Left kidney (tissue), 2 donors: ENCODE data around the gene TTC33. TPM values are rescaled to one million over a fixed set of nuclear protein-coding genes. Genes with fewer than 3 reads are reported as not detected.

Source experiments
- DNase-seq: peaks from one replicate; pipeline ENCODE4 v3.0.0-alpha.2; 2013
- polyA plus RNA-seq: library from polyadenylated mRNA; unstranded; fragments of 120-200 nt; gene quantifications from one replicate; pipeline ENCODE4 v1.2.1, GENCODE V29; 2013; ENCODE audit not compliant: insufficient read length

TTC33 gene
- polyA plus RNA-seq, 1 donor, result 39.5 TPM

DNA sequence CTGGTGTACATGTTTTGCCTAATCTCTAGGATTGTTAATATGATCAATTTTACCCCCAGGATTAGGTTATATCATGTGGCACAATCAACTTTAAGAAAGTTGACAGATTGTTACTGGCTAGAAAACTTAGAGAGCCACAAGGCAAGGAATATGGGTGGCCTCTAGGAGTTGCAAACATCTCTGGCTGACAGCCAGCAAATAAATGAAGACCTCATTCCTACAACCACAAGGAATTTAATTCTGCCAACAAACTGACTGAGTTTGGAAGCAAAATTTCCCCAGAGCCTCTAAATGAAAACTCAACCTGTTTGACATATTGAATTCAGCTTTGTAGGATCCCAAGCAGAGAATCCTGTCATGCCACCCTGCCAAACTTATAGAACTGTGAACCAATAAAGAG, 272.4 kb downstream of the TTC33 start:
- DNase-seq, result no peak

DNA sequence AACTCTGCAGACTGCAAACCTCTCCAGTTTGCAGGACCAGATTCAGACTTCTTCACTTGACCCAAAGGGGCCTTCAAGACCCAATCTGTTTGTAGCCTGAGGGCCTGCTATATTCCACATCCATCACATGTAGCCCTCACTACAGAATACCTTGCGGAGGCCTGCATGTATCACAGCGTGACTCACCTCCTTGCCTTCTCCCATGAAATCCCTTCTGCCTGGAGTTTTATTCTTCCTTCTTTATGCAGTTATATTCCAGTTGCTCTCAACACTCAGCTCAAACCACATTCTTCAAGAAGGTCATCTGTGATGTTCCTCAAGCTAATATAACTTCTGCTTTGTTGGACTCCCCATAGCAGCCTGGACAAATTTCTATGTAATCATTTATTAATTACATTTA, 274.5 kb downstream of the TTC33 start:
- no peak for DNase-seq

DNA sequence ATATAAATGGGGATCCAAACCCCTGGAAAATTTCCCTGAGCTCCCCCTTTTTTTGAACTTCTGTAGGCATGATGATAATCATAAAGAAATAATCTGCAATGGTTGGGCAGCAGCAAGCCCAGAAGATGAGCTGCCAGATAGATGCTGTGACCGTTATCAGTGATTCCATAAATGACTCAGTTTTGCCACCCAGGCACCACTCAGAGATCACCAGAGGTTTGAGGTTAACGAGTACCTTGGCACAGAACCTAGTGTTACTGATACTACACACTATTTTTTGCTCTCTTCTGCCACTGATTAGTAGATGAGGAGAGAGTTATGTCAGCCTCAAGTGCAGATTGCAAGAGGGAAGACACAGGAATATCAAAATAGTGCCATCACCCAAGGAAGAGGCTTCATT, 275.4 kb downstream of the TTC33 start:
- no peak for DNase-seq

DNA sequence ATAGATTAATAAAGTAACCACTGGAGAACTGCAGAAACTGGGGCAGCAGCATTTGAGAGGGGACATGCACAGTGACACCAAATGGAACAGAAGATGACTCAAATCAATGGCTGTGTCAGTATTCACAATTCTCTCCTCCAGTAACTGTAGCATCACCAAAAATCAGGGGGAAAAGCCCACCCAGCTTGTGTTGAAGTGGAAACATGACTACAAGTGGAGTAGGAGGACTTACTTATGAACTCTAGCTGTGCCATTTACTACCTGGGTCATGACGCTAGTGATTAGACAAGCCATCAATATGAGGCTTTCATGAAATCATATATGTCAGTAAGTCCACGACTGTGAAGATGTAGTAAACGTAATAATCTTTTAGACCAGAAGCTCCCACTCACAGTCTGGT, 275.8 kb downstream of the TTC33 start:
- DNase-seq, result no peak

DNA sequence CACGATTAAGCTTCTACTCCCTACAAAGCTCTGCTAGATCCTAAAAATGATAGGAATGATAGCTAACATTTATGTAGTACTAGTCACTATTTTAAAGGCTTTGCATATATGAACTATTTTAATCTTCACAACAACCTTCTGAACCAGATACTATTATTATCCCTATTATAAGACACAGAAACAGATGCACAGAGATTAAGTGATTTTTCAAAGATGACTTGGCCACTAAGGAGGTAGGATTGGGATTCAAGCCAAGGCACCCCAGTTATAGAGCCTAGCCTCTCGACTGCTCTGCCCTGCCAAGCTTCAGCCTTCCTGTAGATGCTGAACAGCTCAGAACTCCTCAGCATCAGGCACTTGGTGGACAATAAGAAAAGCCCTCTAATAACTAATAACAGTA, 277.0 kb downstream of the TTC33 start:
- no peak for DNase-seq

DNA sequence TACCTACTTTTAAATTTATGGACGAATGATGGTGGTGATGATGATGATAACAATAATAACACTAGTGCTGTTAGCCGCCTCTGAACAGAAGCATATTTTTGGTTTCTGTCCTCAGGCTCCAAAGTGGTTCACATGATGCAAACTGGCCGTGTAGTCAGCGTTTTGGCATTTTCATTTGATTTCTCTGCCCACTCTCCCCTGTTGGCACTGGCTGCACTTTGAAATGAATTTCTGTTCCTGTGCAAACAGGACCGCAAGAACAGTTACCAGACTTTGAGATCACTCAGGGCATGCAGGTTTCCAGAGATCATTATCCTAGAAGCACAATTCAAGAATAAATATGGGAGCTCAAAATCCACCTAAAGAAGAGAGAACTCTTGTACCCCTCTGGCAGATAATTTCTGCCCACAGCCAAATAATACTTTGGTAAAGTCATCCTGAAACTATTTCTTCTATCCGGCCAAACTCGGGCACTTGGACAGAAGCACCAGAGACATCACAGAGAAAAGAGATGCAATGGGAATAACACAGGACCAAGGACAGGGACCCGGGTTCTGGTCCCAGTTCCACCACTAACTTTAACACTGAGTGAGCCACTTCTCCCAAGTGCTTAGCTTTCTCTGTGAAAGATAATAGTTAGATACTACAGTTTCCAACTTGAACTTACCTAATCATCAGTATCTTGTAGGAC, 277.8 kb downstream of the TTC33 start:
- no peak for DNase-seq

DNA sequence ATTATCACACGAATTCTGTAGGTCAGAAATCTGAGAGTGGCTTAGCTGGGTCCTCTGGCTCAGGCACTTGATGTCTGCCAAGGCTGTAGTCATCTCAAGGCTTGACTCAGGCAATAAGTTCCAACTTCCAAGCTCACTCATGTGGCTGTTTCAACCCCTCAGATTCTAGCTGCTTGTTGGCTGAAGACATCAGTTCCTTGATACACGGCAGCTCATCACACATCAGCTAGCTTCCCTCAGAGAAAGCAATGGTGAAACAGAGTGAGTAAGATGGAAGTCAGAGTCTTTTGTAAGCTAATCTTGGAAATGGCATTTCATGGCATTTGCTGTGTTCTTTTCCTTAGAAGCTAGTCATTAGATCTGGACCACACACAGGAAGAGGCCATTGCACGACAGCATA, 280.2 kb downstream of the TTC33 start:
- no peak for DNase-seq

DNA sequence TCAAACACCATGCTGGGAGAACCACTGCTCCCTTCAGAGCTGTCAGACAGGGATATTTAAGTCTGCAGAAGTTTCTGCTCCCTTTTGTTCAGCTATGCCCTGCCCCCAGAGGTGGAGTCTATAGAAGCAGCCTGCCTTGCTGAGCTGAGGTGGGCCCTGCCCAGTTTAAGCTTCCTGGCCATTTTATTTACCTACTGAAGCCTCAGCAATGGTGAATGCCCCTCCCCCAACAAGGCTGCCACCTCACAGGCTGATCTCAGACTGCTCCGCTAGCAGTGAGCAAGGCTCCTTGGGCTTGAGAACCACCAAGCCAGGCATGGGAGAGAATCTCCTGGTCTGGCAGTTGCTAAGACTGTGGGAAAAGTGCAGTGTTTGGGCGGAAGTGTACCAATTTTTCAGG, 281.5 kb downstream of the TTC33 start:
- no peak for DNase-seq

DNA sequence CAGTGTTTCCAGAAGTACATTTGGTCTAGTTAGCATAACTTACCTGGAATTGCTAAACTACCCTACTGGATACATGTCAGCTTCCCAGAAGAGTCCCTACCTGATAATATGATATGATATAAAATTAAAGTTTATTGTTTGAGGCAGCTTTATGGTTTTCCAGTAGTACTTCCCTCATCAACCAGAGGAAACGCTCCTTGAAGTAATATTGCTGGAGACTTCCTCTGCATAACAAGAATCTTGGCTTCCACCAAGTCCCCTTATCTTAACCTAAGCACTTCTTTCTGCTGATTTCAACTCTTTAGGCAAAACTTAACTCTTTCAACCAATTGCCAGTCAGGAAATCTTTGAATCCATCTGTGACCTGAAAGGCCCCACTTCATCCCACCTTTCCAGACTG, 290.3 kb downstream of the TTC33 start:
- no peak for DNase-seq

DNA sequence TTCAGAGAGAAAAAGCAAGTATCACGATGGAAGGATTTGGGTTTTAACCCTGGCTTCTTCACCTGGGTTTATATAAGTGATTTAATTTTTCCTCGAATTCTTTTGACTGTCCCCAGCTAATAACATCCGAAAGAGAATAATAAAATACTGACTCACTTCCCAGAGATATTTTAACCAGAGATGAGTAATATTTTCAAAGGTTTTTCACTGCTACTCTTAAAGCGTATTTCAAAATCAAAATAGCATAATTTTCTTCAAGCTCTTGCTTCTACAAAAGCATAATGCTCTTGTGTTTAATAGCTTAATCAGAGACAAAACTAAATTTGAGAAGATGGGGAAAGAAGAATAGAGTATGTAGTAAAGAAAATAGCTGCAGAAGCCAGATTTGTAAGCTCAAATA, 291.2 kb downstream of the TTC33 start:
- no peak for DNase-seq

Other genes with a start within 250 kb of the TTC33 start
- gene PTGER4, start 76.0 kb downstream of the TTC33 start, polyA plus RNA-seq, result 10.3 TPM
- gene PRKAA1, start 42.4 kb upstream of the TTC33 start, polyA plus RNA-seq, result 106 TPM
- gene RPL37, start 79.3 kb upstream of the TTC33 start, polyA plus RNA-seq, result 1,634 TPM
- 3.1 TPM for gene CARD6, start 85.4 kb upstream of the TTC33 start, polyA plus RNA-seq
- 148 TPM for gene C7, start 153.5 kb upstream of the TTC33 start, polyA plus RNA-seq